GM18870 (cell line): ENCODE data around the gene C4B.
"Not testable (repeated sequence)": the region's sequence is repeated elsewhere in the genome, so short reads cannot be mapped to it uniquely, and the experiment has no call there.

Experiments used
- ATAC-seq: cut with Tn5 transposase; IDR thresholded peaks from one replicate; pipeline ENCODE4 v1.9.1; 2021; ENCODE audit warnings: moderate library complexity; ENCODE audit not compliant: unreplicated experiment

The C4B gene

DNA sequence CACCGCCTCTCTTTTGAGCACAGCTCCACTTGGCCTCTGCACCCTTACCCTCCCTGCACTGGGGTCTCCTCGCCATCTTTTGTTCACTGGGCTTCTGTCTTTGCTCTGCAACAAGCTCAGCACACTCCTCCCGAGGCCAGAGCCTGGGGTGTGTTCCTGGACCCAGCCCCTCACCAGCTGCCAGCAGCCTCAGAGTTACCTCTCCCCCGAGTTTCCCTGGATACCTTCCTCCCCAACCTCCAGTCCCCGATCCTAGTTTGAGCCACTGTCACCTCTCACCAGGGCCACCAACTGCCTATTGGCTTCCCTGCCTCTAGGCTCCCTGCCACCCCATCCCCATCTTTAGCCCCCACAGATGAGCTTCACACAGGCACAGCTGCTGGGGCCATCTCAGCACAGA is 36.0 kb downstream of the C4B start:
- ATAC-seq: no peak

DNA sequence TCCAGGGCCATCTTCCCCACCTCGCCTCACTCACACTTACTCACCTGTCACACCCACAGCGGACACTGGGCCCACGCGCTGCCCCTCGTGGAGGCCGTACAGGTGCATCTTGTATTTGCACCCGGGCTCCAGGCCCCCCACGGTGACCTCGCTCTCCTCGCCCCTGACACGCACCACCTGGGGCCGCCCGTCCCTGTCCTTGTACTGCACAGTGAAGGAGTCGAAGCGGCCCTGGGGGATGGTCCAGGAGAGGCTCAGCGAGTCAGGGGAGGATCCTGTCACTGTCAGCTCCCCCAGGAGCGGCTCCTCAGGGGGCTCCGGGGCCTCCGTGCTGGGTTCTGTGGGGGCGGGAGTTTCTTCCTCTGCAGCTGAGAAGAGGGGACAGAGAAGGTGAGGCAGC is 38.0 kb downstream of the C4B start:
- ATAC-seq: not testable (repeated sequence)

DNA sequence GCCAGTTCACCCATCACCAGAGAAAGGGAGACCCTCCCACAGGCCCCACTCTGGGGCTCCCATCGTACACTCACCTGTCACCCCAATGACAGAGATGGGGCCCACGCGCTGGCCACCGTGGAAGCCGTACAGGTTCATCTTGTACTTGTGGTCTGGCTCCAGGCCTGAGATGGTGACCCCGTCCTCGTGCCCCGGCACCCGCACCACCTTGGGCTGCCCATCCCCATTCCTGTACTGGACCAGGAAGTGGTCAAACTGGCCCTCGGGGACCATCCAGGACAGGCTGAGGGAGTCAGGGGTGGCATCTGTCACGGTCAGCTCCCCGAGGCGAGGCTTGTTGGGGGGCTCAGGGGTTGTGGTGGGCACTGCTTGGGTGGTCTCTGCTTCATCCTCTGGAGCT is 38.7 kb downstream of the C4B start:
- ATAC-seq: not testable (repeated sequence)

DNA sequence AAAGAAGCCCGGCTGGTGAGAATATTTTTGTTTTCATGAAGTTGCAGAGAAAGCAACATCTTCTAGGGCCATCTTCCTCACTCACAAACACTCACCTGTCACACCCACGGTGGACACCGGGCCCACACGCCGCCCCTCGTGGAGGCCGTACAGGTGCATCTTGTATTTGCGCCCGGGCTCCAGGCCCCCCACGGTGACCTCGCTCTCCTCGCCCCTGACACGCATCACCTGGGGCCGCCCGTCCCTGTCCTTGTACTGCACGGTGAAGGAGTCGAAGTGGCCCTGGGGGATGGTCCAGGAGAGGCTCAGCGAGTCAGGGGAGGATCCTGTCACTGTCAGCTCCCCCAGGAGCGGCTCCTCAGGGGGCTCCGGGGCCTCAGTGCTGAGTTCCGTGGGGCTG is 41.2 kb downstream of the C4B start:
- ATAC-seq: not testable (repeated sequence)

DNA sequence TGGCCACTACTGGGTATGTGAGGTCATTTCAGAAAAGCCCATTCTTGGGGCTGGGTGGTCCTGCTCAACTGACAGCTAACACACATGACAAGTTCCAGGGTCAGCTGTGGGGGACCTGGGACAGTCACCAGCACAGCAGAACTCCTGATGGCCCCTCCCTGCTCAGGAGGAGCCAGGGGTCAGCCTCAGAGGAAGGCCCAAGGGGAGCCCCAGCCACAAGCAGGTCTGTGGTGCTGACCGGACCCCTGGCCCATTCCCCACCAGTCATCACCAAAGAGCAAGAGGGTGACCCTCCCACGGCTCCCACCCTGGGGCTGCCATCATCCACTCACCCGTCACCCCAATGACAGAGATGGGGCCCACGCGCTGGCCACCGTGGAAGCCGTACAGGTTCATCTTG is 41.7 kb downstream of the C4B start:
- no peak for ATAC-seq

DNA sequence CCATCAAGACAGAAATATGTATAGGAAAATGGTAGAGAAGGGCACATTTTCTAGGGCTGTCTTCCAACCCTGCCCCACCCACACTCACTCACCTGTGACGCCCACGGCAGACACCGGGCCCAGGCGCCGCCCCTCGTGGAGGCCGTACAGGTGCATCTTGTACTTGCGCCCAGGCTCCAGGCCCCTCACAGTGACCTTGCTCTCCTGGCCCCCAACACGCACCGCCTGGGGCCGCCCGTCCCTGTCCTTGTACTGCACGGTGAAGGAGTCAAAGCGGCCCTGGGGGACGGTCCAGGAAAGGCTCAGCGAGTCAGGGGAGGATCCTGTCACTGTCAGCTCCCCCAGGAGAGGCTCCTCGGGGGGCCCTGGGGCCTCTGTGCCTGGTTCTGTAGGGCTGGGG is 43.4 kb downstream of the C4B start:
- ATAC-seq: no peak

DNA sequence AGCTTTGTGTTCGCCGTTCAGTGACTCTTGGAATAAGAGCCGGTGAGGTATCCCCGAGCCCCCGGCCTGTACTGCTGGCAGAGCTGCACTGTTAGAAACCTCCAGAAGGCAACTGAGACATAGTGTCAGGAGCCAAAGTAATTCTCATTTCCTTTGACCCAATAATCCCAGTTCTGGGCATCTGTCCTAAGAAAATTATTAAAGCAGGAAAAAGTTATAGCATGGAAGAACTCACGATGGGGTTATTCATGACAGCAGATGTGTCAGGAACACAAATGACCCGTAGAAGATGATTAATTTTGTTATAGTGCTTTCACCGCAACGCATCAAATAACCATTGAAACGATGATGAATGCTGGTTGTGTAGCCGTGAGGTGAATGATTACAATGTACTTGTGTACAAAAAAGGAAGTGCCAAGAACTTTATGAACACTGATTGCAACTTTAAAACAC is 43.9 kb downstream of the C4B start:
- ATAC-seq: no peak

DNA sequence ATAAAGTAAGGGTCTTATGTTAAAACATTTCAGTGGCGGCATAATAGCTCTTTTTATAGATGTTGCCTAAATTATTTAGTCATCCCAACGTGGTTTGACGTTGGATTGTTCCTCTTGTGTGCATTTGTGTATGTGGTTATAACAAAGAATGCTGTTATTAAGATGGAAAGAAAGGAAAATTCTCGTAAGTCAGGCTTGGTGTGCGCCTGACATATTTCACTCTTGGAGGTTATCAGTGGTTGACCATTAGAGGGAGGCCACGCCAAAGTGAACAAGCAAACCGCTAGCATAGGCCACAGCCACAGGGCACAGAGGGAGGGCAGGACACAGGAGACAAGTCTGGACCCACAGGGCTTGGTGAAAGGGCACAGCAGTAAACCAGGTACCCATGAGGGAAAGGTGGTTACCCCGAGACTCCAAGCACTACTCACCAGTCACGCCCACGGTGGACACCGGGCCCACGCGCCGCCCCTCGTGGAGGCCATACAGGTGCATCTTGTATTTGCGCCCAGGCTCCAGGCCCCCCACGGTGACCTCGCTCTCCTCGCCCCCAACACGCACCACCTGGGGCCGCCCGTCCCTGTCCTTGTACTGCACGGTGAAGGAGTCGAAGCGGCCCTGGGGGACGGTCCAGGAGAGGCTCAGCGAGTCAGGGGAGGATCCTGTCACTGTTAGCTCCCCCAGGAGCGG is 46.5 kb downstream of the C4B start:
- no peak for ATAC-seq

DNA sequence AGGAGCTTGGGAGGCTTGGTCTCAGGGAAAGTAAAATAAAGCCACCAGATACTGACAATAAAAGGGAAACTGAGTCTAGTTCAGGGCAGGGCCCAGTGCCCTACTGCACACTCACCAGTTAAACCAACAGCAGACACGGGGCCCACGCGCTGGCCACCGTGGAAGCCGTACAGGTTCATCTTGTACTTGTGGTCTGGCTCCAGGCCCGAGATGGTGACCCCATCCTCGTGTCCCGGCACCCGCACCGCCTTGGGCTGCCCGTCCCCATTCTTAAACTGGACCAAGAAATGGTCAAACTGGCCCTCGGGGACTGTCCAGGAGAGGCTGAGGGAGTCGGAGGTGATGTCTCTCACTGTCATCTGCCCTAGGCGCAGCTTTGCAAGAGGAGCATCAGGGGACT is 50.1 kb downstream of the C4B start:
- no peak for ATAC-seq

DNA sequence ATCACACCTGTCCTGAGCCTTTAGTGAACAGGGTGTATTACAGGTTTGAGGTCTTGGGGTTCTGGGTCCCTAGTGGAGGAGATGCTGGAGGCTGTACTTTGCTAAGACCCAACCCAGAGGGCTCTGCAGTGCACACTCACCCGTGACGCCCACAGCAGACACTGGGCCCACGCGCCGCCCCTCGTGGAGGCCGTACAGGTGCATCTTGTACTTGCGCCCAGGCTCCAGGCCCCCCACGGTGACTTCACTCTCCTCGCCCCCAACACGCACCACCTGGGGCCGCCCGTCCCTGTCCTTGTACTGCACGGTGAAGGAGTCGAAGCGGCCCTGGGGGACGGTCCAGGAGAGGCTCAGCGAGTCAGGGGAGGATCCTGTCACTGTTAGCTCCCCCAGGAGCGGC is 52.9 kb downstream of the C4B start:
- ATAC-seq: not testable (repeated sequence)

DNA sequence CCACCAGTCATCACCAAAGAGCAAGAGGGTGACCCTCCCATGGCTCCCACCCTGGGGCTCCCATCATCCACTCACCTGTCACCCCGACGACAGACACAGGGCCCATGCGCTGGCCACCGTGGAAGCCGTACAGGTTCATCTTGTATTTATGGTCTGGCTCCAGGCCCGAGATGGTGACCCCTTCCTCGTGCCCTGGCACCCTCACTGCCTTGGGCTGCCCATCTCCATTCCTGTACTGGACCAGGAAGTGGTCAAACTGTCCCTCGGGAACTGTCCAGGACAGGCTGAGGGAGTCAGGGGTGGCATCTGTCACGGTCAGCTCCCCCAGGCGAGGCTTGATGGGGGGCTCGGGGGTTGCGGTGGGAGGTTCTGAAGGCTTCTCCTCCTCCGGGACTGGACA is 53.7 kb downstream of the C4B start:
- not testable (repeated sequence) for ATAC-seq

DNA sequence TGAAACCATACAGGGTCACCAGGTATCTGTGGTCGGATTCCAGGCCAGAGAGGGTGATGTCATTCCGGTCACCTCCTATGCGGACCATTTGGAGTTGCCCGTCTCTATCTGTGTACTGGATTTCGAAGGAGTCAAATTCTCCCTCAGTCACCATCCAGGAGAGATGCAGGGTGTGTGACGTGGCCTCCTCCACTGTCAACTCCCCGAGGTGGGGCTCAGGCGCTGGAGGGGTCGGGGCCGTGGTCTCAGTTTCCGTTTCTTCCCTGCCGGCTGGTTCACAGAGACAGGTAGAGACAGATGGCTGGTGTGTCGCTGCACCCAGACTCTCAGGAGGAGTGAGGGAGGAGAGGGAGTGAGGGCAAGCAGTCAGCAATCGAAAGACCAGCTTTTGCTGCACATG is 54.3 kb downstream of the C4B start:
- ATAC-seq: no peak

DNA sequence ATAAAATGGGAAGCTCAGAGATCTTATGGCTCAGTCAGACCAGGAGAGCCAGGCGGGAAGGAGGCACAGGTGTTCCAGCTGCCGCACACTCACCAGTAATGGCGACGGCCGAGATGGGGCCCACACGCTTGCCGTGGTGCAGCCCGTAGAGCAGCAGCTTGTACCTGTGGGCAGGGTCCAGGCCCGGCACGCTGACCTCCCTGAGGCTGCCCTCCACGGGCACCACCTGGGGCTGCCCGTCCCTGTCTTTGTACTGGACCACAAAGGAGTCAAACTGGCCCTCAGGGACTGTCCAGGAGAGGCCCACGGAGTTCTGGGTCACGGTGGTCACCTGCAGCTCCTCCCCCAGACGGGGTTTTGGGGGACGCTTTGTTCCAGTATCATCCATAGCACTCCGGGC is 54.9 kb downstream of the C4B start:
- no peak for ATAC-seq

DNA sequence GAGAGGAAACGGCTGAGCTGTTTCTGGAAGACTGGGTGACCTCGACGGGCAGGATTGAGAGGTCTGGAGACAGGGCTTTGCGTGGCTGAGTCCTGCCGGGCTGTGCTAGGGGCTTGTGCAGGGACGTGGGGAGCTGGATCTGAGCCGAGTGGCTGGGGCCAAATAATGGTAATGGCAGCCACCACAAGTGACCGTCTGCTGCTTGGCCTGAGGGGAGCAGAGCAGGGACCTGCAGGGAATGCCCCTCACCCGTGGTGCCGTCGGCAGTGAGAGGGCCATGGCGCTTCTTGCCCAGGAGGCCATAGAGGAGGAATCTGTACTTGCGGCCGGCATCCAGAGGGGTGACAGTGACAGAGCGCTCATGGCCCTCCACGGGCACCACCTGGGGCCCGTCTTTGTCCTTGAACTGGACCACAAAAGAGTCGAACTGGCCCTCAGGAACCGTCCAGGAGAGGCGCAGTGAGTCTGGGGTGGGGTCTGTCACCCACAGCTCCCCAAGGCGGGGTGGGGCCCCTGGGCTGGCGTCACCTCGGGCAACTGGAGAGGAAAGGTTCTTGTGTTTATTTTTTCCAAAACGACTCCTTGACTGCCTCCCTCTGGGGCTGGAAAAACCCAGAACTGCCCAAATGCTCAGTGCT is 55.4 kb downstream of the C4B start:
- no peak for ATAC-seq

DNA sequence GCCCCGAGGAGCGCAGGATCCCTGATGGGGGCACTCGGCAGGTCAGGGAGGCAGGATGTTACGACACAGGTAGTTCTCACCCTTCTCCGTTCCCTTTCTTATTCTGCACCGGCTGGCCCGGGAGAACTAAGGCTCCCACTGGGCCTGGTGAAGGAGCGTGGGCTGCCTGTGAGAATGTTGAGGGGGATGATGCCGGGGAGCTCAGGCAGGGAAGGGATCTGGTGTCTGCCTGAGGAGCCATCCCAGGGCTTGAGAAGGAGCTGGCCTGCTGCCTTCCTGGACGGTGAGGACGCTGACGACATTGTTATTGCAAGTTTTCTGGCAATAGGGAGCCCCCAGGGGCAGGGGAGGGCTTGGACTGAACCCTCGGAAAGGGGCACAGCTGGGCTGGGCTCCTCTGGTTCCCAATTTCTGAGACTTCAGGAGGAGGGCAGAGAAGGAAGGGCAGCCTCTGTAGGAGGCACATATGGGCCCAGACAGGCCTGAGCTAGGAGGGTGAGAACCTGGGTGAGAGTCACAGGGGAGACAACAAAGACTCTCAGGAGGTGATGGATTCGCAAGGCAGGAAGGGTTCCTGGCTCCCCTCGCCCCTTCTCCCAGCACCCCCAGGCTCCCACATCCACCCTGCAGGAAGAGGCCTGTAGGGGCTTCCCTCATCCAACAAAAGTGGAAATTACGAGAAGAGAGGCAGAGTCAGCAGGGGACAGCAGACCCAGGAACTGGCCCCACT is 56.4 kb downstream of the C4B start:
- no peak for ATAC-seq

DNA sequence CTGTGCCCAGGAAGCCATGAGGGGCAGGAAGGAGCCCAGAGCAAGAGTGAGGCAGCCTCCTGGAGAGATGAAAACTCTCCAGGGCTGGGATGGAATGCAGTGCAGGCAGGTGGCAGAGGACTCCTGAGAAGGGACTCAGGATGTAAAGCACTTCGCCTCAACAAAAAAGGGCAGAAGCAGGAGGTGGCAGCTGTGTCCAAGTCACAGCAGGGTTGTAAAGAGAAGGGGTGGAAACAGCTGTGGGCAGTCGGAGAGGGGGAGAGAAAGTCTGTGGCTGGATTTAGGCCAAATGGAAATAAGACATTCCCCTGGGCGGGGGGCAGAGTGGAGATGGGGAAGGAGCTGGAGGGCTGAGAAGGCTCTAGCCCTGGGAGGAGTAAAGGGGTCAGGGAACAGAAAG is 58.5 kb downstream of the C4B start:
- ATAC-seq: no peak

DNA sequence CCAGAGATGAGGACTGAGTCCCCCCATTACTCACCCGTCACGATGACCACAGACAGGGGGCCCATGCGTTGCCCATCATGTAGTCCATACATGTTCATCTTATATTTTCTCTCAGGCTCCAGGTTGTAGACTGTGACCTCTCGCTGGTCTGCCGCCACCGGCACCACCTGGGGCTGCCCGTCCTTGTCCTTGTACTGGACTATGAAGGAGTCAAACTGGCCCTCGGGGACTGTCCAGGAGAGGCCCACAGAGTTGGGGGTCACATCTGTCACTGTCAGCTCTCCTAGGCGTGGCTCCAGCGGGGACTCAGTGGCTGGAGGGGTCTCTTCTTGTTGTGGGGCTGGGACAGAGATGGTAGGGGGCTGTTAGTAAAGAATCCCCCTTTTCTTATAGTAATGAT is 59.0 kb downstream of the C4B start:
- ATAC-seq: no peak

DNA sequence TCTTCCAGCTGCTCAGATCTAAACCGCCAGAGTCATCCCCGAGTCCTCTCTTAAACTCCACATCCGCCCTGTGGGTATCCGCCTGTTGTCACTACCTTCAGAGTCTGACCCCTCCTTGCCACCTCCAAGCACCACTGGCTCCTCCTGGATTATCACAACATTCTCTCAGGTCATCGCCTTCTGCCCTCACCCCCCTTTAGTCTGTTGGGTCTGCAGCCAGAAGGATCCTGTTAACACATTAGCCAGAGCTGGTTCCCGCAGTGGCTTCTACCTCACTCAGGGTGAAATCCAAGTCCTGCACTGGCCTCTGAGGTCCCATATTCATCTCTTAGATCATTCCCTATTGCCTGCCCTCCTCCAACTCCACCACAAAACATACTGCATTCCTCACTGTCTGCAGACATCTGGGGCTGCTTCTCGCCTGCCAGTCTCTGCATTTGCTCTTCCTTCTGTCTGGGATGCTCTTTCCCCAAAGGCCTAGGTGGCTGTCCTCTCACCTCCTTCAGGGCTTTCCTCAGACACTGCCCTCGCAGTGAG is 60.5 kb downstream of the C4B start:
- ATAC-seq: no peak

DNA sequence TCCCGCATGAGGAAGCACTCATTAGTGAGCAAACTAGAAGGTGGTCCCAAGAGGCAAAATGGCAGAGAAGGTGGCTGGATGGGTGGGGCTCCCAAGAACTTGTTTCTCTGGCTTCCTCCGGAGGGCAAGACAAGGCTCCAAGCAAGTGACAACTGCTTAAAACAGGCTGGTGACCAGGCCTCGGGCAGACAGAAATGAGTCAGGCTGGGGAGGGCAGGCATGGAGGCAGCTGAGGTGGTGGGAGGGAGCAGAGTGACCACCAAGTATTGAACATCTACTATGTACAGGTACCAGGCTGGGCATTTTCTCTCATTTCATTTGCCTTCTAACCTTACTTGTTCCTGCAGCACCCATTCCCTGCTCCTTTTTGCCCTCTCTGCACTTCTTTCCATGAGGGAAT is 61.2 kb downstream of the C4B start:
- ATAC-seq: no peak

DNA sequence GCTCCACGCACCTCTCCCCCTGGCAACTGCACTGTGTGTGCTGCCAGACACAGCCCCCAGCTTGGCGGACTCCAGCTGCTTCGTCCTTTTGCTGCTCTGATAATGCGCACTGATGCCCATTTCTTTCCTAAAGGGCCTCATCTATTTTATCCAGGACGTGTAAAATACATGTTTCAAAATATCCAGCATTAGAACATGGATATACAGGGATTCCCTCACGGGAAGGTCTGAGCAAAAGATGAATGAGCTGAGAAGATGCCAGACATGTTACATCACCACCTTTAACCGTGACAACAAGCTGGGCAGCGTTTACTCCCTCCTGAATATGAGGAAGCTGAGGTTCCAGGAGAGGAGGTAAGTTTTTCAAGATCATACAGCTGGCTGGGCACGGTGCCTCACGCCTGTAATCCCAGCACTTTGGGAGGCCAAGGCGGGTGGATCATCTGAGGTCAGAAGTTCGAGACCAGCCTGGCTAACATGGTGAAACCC is 61.8 kb downstream of the C4B start:
- ATAC-seq: no peak

DNA sequence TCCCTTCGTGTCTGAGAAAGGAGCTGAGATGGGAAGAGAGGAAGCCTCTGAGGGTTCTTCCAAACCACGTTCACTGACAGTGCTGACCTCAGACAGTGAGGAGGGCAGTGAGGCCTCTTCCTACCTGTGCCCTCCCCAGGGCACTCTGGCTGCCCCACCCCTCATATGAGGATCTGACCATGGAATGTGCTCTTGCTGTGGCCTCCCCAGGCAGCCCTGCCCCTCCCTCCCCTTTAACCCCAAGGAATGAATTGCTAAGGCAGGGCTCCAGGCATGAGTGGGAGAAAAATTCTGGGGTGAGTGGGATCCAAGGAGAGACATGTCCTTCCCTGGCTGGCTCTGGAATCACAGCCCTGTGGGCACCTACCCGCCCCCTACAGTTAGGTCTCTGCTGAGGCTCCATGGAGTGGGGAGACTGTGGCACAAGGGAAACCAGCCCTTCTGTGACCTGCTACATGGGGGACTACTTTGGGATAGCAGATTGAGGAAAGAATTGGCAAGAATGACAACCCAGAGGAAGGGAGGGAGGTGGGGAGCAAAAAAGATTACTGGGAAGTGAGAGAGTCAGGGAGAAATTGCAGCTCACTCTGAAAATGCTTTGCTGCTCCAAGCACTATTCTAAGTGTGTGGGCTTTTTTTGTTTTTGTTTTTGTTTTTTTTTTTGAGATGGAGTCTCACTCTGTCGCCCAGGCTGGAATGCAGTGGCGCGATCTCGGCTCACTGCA is 65.1 kb downstream of the C4B start:
- no peak for ATAC-seq
